22Rv1 (cell line): ENCODE results near the gene COPG2.

Experiments used
- H3K27ac ChIP-seq: fragments of 450-650 bp; 2 replicates; pipeline ENCODE4 v1.5.1; 2017
- CTCF ChIP-seq: fragments of 450-650 bp; IDR thresholded peaks from 2 replicates; pipeline ENCODE4 v1.5.1; 2017; ENCODE audit warnings: mild to moderate bottlenecking
- ZFX ChIP-seq: fragments of 450-650 bp; IDR thresholded peaks from 2 replicates; pipeline ENCODE4 v1.6.1; 2017; ENCODE audit warnings: antibody characterized with exemption, borderline replicate concordance

COPG2 gene

DNA sequence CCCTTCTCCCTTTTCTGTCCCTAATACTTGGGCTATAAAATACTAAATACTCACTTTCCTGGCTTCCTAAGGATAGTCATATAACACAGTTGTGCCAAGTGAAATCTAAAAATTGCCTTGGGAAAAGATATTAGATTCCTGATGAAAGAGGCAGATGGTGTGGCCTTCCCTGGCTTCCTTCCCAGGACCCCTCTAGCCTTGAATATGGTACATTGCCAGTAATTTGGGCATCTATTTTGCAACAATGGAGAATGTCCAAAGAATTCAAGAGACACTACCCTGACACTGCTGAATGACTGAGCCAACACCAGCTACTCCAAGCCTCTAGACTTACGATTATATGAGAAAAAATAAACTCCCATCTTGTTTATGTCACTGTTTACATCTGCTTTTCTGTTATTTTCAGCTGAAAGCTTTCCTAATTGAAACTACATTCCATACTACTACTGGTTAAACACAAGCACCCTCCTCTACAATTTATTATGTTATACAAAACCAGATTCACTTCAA lies 17.9 kb downstream of the COPG2 start:
- no peak for TF ChIP-seq ZFX
- no peak for TF ChIP-seq CTCF

DNA sequence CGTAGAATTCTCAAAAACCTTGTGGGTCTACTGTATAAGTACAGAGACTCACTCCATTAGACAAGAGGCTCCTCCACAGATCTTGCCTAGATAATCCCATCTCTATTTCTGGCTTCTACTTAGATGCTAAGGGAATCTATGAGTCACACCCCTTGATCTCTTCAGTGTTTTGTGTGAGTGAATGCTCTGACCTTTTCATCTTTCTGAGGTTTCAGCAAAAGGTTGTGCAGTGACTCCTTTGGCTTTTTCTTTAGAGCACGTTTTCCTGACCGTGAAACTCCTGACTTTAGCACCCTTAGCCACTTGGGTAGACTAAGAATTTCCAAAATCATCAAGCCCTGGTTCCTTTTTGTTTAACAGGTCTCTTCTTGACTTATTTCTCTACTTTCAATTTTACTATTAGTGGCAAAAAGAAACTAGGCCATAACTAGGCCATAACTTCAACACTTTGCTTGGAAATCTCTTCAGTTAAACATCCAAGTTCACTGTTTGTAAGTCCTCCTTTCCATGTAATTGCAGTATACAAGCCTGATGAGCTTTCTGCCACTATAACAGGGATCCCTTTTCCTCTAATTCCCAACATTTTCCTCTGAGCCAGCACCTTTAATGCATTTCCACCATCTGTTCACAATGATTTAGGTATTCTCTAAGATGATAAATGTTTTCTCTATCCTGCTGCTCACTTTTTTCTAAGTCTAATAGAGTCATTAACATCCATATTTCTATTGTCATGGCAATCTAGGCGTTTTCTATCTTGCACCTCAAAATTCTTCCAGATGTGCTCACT lies 19.4 kb downstream of the COPG2 start:
- TF ChIP-seq CTCF: no peak
- no peak overlapping the region for H3K27ac ChIP-seq

More for the DNA sequence above, 17.9 kb downstream of the COPG2 start:
- no peak overlapping the region for H3K27ac ChIP-seq

DNA sequence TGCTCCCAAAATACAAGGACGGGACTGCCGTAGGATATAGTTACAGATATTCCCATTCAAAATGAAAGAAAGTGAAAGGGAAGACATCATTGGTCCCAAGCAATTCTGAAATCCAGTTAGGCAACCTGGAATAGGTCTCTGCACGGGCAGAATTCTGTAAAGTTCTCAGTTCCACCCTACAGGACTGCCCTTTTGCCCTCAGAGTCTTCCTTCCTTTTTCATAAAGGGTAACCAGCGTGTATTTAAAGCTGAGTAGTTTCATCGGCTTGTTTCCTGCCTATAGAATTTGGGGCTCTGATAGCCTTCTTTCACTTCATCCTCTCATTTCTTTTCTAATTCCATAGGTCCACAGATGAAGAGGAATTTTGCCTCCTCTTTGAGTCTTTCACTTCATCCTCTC lies 20.0 kb downstream of the COPG2 start:
- TF ChIP-seq CTCF: no peak
- H3K27ac ChIP-seq: no peak overlapping the region

- no peak overlapping the region for H3K27ac ChIP-seq
- TF ChIP-seq CTCF (no peak), ZFX (no peak)
Observed at GRCh38 chr7:130642383-130642782, 26.2 kb downstream of the COPG2 start.

DNA sequence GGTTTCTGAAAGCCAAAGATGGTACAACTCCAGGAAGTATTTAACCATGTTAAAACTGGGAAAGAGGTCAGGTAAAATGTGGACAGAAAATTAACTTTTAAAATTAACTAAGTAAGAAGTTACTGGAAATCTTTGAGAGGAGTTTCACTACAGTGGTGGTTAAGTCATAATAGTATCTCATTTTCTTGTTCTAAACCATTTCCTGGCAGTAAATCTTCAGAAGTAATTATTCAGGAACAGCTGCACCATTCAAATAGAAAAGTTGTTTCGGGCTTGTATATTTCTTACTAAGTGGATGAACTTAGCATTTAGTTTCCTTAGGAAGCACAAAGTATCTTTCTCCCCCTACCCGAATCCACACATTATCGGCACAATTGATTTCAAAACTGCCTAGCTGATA lies 27.1 kb downstream of the COPG2 start:
- H3K27ac ChIP-seq: no peak overlapping the region
- no peak for TF ChIP-seq CTCF
- no peak for TF ChIP-seq ZFX

GRCh38 chr7:130641040-130641439 lies 27.5 kb downstream of the COPG2 start:
- no peak overlapping the region for H3K27ac ChIP-seq
- TF ChIP-seq ZFX (no peak), CTCF (no peak)

DNA sequence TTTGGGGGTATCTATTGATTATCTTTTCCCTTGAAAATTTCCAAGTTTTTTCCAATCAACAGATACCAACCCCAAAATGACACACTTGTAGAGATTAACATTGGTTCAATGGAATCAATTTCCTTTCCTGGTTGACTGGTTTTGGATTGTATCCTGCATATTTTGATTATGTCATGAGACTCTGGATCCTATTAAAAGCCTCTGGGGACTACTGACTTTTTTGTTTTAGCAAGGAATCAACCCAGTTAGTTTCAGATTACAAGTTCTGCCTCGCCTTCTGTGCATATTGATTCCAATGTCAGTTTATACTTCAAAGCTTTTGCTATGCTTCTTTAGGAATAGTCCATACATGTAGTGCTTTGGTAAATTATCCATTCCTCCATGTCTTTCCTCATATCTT lies 29.2 kb downstream of the COPG2 start:
- TF ChIP-seq CTCF (no peak), ZFX (no peak)
- no peak overlapping the region for H3K27ac ChIP-seq
